Measurements from ENCODE around the gene LGI1. TPM values are rescaled to one million over a fixed set of nuclear protein-coding genes. Genes with fewer than 3 reads are reported as not detected.

Gene LGI1
- polyA plus RNA-seq, 1 donor (not counting 4 experiments of a cell fraction or from before 2014, with no cell fraction given): not detected

- FAIRE-seq (no peak), DNase-seq (ENCODE audit: low read depth, low spot score) (no peak)
- no peaks in the 10 kb centered on the region for H3K9me3 ChIP-seq (ENCODE audit: control insufficient read depth, low read depth, low read length)
- H3K36me3 ChIP-seq (ENCODE audit: control insufficient read depth in 2 of 2, extremely low read depth in 1 of 2, insufficient read depth in 2 of 2, low read length in 2 of 2): no peaks in the 10 kb centered on the region
- H3K79me2 ChIP-seq (ENCODE audit: control insufficient read depth, insufficient read depth, low read length): no peaks in the 10 kb centered on the region
- H2AFZ ChIP-seq (ENCODE audit: control insufficient read depth, low read length): no peak overlapping the region
- peaks cover 3% of the 10 kb centered on the region for H3K27me3 ChIP-seq (ENCODE audit: control insufficient read depth, extremely low read depth, insufficient read depth, low read length)
- H3K27ac ChIP-seq (ENCODE audit: control insufficient read depth, insufficient read depth, low read length): no peak overlapping the region
- H3K4me1 ChIP-seq (ENCODE audit: control insufficient read depth, extremely low read depth, insufficient read depth, low read length): no peaks in the 10 kb centered on the region
- H4K20me1 ChIP-seq (ENCODE audit: control insufficient read depth, extremely low read depth, insufficient read depth, low read length): no peaks in the 10 kb centered on the region
- TF ChIP-seq EZH2 (IDR thresholded peaks at IDR 0.05; ENCODE audit: low read length): no peak
- TF ChIP-seq, protein P1, sequence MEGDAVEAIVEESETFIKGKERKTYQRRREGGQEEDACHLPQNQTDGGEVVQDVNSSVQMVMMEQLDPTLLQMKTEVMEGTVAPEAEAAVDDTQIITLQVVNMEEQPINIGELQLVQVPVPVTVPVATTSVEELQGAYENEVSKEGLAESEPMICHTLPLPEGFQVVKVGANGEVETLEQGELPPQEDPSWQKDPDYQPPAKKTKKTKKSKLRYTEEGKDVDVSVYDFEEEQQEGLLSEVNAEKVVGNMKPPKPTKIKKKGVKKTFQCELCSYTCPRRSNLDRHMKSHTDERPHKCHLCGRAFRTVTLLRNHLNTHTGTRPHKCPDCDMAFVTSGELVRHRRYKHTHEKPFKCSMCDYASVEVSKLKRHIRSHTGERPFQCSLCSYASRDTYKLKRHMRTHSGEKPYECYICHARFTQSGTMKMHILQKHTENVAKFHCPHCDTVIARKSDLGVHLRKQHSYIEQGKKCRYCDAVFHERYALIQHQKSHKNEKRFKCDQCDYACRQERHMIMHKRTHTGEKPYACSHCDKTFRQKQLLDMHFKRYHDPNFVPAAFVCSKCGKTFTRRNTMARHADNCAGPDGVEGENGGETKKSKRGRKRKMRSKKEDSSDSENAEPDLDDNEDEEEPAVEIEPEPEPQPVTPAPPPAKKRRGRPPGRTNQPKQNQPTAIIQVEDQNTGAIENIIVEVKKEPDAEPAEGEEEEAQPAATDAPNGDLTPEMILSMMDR (optimal IDR thresholded peaks at IDR 0.05 in 1 of 3, IDR thresholded peaks at IDR 0.05 in 1 of 3, conservative IDR thresholded peaks at IDR 0.05 in 1 of 3; ENCODE audit: extremely low read depth in 1 of 3, insufficient read depth in 2 of 3, low read length in 3 of 3): no peak
- no peaks in the 10 kb centered on the region for H3K9me1 ChIP-seq (ENCODE audit: control insufficient read depth, extremely low read depth, insufficient read depth, low read length)
- H3K9ac ChIP-seq (ENCODE audit: control insufficient read depth, extremely low read depth, insufficient read depth, low read length): no peak overlapping the region
- dilution Hi-C loops (cut with MboI; ENCODE audit: extremely low pct_ligation_motif_present, low sequenced_read_pairs): no loop called here
- H3K4me3 ChIP-seq (ENCODE audit: control insufficient read depth in 2 of 3, extremely low read depth in 1 of 3, insufficient read depth in 2 of 3, low read depth in 1 of 3, low read length in 3 of 3): no peak overlapping the region
- no peak overlapping the region for H3K4me2 ChIP-seq (ENCODE audit: control insufficient read depth, extremely low read depth, insufficient read depth, low read depth, low read length)
Measured at GRCh38 chr10:93768892-93769291, 11.2 kb downstream of the LGI1 start.

- peaks cover 3% of the 10 kb centered on the region for H3K27me3 ChIP-seq (ENCODE audit: control insufficient read depth, extremely low read depth, insufficient read depth, low read length)
- FAIRE-seq: no peak
- H3K4me3 ChIP-seq (ENCODE audit: control insufficient read depth in 2 of 3, extremely low read depth in 1 of 3, insufficient read depth in 2 of 3, low read depth in 1 of 3, low read length in 3 of 3): no peak overlapping the region
- H3K9me3 ChIP-seq (ENCODE audit: control insufficient read depth, low read depth, low read length): no peaks in the 10 kb centered on the region
- no peak overlapping the region for H2AFZ ChIP-seq (ENCODE audit: control insufficient read depth, low read length)
- dilution Hi-C loops (cut with MboI; ENCODE audit: extremely low pct_ligation_motif_present, low sequenced_read_pairs): no loop called here
- no peaks in the 10 kb centered on the region for H3K9me1 ChIP-seq (ENCODE audit: control insufficient read depth, extremely low read depth, insufficient read depth, low read length)
- H3K4me2 ChIP-seq (ENCODE audit: control insufficient read depth, extremely low read depth, insufficient read depth, low read depth, low read length): no peak overlapping the region
- TF ChIP-seq, protein P1 (optimal IDR thresholded peaks at IDR 0.05 in 1 of 3, IDR thresholded peaks at IDR 0.05 in 1 of 3, conservative IDR thresholded peaks at IDR 0.05 in 1 of 3; ENCODE audit: extremely low read depth in 1 of 3, insufficient read depth in 2 of 3, low read length in 3 of 3): no peak
- no peak for TF ChIP-seq EZH2 (IDR thresholded peaks at IDR 0.05; ENCODE audit: low read length)
- H3K9ac ChIP-seq (ENCODE audit: control insufficient read depth, extremely low read depth, insufficient read depth, low read length): no peak overlapping the region
- H4K20me1 ChIP-seq (ENCODE audit: control insufficient read depth, extremely low read depth, insufficient read depth, low read length): no peaks in the 10 kb centered on the region
- H3K36me3 ChIP-seq (ENCODE audit: control insufficient read depth in 2 of 2, extremely low read depth in 1 of 2, insufficient read depth in 2 of 2, low read length in 2 of 2): no peaks in the 10 kb centered on the region
- no peaks in the 10 kb centered on the region for H3K4me1 ChIP-seq (ENCODE audit: control insufficient read depth, extremely low read depth, insufficient read depth, low read length)
- no peaks in the 10 kb centered on the region for H3K79me2 ChIP-seq (ENCODE audit: control insufficient read depth, insufficient read depth, low read length)
- DNase-seq (ENCODE audit: low read depth, low spot score): no peak
- H3K27ac ChIP-seq (ENCODE audit: control insufficient read depth, insufficient read depth, low read length): no peak overlapping the region
Measured at GRCh38 chr10:93771354-93771753, 13.6 kb downstream of the LGI1 start.

All from keratinocyte (primary cell).